KMS-11 (cell line): ENCODE results near the gene GYS2.

Experiments
- H2AFZ ChIP-seq: fragments of 200-600 bp; sonication (generic); 2 replicates; pipeline ENCODE4 v1.6.1; 2016; ENCODE audit warnings: antibody characterized with exemption, mixed run types, low read depth
- H3K27ac ChIP-seq: fragments of 200-600 bp; sonication (generic); 2 replicates; pipeline ENCODE4 v1.6.1; 2016; ENCODE audit warnings: mild to moderate bottlenecking, mixed run types
- H3K27me3 ChIP-seq: fragments of 200-600 bp; sonication (generic); 2 replicates; pipeline ENCODE4 v1.6.1; 2017; ENCODE audit warnings: mild to moderate bottlenecking, low read depth, mixed run types, moderate library complexity; ENCODE audit not compliant: insufficient read depth
- H3K36me3 ChIP-seq: fragments of 200-600 bp; sonication (generic); 2 replicates; pipeline ENCODE4 v1.6.1; 2017; ENCODE audit warnings: mild to moderate bottlenecking, mixed run types; ENCODE audit not compliant: insufficient read depth
- H3K4me1 ChIP-seq: fragments of 200-600 bp; sonication (generic); 2 replicates; pipeline ENCODE4 v1.6.1; 2016; ENCODE audit warnings: mild to moderate bottlenecking, low read depth, mixed run types; ENCODE audit not compliant: poor library complexity, severe bottlenecking
- H3K4me2 ChIP-seq: fragments of 200-600 bp; sonication (generic); 2 replicates; pipeline ENCODE4 v1.7.0; 2016; ENCODE audit warnings: mild to moderate bottlenecking, mixed run types
- H3K4me3 ChIP-seq: fragments of 200-600 bp; sonication (generic); IDR thresholded peaks from 2 replicates; pipeline ENCODE4 v1.6.1; 2017; ENCODE audit warnings: low read depth, low read length, mixed read lengths; ENCODE audit not compliant: insufficient read depth
- H3K79me2 ChIP-seq: fragments of 200-600 bp; sonication (generic); 2 replicates; pipeline ENCODE4 v1.6.1; 2016; ENCODE audit warnings: low read depth, mixed run types; ENCODE audit not compliant: insufficient read depth
- H3K9ac ChIP-seq: fragments of 200-600 bp; sonication (generic); 2 replicates; pipeline ENCODE4 v1.6.1; 2016; ENCODE audit warnings: mild to moderate bottlenecking, mixed run types
- H4K20me1 ChIP-seq: fragments of 200-600 bp; sonication (generic); 2 replicates; pipeline ENCODE4 v1.6.1; 2016; ENCODE audit warnings: mild to moderate bottlenecking, mixed run types; ENCODE audit not compliant: insufficient read depth
- TF ChIP-seq, protein P1 (sequence below): fragments of 200-600 bp; sonication (generic); conservative IDR thresholded peaks from 2 replicates; pipeline ENCODE4 v1.6.1; 2017; ENCODE audit warnings: low read depth, mild to moderate bottlenecking, antibody characterized with exemption, low read length, moderate library complexity, mixed read lengths

GYS2 gene

DNA sequence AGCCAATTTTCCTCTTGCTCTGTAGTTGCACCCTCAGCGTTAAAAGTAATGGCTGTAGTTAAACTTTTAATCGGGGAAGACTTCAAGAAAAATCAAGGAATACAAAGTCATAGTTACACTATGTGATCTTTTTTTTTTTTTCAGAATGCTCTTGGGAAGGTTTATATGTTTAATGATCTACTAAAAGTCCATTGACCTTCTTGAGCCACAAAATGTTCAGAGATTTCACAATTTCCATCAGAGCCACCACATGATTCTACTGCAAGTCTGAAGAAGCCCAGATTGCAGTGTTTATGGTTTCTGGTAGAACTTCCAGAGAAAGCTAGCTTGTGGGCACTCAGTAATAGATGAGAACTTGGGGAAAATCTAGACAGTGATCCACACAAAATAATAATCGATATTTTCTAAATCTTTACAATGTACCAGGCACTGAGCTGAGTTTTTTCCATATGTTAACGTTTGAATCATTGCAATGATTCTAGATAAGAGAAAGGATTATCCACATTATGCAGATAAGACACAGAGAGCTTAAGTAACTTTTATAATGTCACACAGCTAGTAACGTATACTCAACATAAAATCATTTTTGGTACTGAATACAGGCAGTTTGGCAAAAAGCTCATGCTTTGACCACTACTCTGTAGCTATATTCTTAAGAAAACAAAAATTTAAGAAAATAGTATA lies 38.3 kb downstream of the GYS2 start:
- Histone ChIP-seq H3K9ac (no peak overlapping the region), H4K20me1 (no peaks in the 10 kb centered on the region), H3K79me2 (no peaks in the 10 kb centered on the region), H3K4me3 (no peak overlapping the region), H3K27me3 (no peaks in the 10 kb centered on the region), H3K4me1 (no peaks in the 10 kb centered on the region), H3K4me2 (no peak overlapping the region), H3K36me3 (no peaks in the 10 kb centered on the region), H2AFZ (no peak overlapping the region), H3K27ac (no peak overlapping the region)
- TF ChIP-seq, protein P1, sequence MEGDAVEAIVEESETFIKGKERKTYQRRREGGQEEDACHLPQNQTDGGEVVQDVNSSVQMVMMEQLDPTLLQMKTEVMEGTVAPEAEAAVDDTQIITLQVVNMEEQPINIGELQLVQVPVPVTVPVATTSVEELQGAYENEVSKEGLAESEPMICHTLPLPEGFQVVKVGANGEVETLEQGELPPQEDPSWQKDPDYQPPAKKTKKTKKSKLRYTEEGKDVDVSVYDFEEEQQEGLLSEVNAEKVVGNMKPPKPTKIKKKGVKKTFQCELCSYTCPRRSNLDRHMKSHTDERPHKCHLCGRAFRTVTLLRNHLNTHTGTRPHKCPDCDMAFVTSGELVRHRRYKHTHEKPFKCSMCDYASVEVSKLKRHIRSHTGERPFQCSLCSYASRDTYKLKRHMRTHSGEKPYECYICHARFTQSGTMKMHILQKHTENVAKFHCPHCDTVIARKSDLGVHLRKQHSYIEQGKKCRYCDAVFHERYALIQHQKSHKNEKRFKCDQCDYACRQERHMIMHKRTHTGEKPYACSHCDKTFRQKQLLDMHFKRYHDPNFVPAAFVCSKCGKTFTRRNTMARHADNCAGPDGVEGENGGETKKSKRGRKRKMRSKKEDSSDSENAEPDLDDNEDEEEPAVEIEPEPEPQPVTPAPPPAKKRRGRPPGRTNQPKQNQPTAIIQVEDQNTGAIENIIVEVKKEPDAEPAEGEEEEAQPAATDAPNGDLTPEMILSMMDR: no peak

DNA sequence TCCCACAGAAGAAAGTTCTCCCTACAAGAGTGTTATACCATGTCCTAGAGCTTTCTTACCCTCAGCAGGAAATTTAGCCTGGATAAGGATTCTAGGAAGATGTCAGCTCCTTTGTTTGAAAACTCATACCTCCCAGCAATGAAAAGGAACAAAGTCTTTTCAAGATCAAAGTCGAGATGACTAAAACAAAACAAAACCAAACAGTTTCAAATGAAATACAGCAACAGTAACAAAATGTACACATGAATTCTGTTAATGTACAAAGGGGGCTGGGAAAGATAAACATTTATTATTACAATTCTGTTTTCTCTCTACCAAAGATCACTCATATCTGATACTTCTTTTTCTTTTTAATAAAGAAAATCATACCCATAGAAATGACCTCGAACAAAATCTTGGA lies 41.8 kb downstream of the GYS2 start:
- Histone ChIP-seq H3K79me2 (no peaks in the 10 kb centered on the region), H3K4me3 (no peak overlapping the region), H3K4me1 (no peaks in the 10 kb centered on the region), H2AFZ (no peak overlapping the region), H4K20me1 (no peaks in the 10 kb centered on the region), H3K4me2 (no peak overlapping the region), H3K9ac (no peak overlapping the region), H3K27ac (no peak overlapping the region), H3K36me3 (no peaks in the 10 kb centered on the region), H3K27me3 (no peaks in the 10 kb centered on the region)
- TF ChIP-seq, protein P1: no peak

DNA sequence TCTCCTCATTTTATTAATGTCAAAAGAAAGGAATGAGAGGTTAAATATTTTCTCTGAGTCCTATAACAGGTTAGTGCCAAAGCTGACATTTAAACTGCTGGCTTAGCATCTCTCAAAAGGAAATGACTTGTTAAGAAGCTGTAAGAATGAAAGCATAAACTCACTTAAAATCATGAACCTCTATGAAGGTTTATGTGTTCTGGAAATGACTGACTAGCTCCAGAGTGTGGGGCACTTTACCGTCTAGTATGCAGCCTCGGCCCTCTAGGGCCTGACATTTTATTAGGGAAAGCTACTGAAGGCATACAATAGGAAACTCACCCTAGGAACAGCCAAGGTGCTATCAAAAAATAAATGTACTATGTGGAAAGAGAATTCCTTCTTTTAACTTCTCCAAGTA lies 43.5 kb downstream of the GYS2 start:
- TF ChIP-seq, protein P1: no peak
- no peak overlapping the region for H3K4me3 ChIP-seq
- no peak overlapping the region for H3K4me2 ChIP-seq
- no peaks in the 10 kb centered on the region for H3K79me2 ChIP-seq
- no peaks in the 10 kb centered on the region for H3K36me3 ChIP-seq
- no peak overlapping the region for H2AFZ ChIP-seq
- no peak overlapping the region for H3K9ac ChIP-seq
- H3K4me1 ChIP-seq: no peaks in the 10 kb centered on the region
- H3K27ac ChIP-seq: no peak overlapping the region
- H4K20me1 ChIP-seq: no peaks in the 10 kb centered on the region
- H3K27me3 ChIP-seq: no peaks in the 10 kb centered on the region

DNA sequence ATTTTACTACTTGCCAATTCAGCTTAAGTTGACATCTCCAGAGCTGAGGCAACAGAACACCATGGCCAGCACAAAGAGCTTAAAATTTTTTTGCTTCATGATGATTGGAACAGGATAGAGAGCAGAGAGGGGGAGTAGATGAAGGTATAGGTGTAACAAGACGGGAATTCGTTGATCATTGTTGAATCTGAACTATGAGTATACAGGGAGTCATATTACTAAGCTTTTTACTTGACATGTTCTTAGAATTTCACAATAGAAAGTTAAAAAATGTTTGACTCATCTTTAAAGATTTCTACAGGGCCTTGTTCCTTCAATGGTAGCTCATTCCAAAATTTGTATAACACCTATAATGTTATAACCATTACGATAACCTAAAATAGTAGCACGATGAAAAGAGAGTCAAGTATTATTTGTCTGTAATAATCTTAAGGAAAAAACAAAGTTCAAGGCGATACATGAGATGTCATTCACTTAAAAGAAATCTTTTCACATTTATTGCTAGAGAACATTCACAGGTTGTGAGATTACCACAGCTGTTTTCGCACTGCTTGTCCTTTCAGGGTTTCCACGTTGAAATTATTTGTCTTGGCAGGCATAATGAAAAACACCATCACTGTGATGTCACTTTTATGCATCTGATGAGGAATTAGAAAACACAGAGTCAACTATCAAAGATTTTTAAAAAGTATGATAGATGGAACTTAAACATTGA lies 44.6 kb downstream of the GYS2 start:
- no peaks in the 10 kb centered on the region for H4K20me1 ChIP-seq
- TF ChIP-seq, protein P1: no peak
- no peak overlapping the region for H3K4me2 ChIP-seq
- H3K27me3 ChIP-seq: no peaks in the 10 kb centered on the region
- H3K36me3 ChIP-seq: no peaks in the 10 kb centered on the region
- H3K9ac ChIP-seq: no peak overlapping the region
- no peaks in the 10 kb centered on the region for H3K4me1 ChIP-seq
- H2AFZ ChIP-seq: no peak overlapping the region
- H3K4me3 ChIP-seq: no peak overlapping the region
- no peak overlapping the region for H3K27ac ChIP-seq
- no peaks in the 10 kb centered on the region for H3K79me2 ChIP-seq
